HFF-Myc (cell line): ENCODE data around the gene ZBTB49.
"Not testable (repeated sequence)": the region's sequence is repeated elsewhere in the genome, so short reads cannot be mapped to it uniquely, and the experiment has no call there.

Source experiments
- DNase-seq: peaks from one replicate; pipeline ENCODE4 v3.0.0-alpha.2; 2011; ENCODE audit warnings: low read depth; ENCODE audit errors: extremely low read depth
- H3K4me3 ChIP-seq: replicated peaks from 2 replicates; pipeline ENCODE4 v1.5.1; 2011; ENCODE audit warnings: low read depth, mild to moderate bottlenecking, control low read depth, low read length
- CTCF ChIP-seq: IDR thresholded peaks from 2 replicates; pipeline ENCODE4 v1.5.1; 2012; ENCODE audit warnings: mild to moderate bottlenecking, low read depth, low read length, control low read depth; ENCODE audit errors: missing control alignments

ZBTB49 gene

GRCh38 chr4:4339504-4340085, 49.5 kb downstream of the ZBTB49 start:
- TF ChIP-seq CTCF = no peak
- DNase-seq = no peak
- no peak overlapping the region for H3K4me3 ChIP-seq

GRCh38 chr4:4341861-4342650, 52.0 kb downstream of the ZBTB49 start:
- H3K4me3 ChIP-seq = no peak overlapping the region
- TF ChIP-seq CTCF = no peak
- DNase-seq = no peak

- DNase-seq = no peak
- no peak overlapping the region for H3K4me3 ChIP-seq
- TF ChIP-seq CTCF = no peak
Observed at GRCh38 chr4:4343038-4343437, 53.0 kb downstream of the ZBTB49 start.

GRCh38 chr4:4344915-4345527, 55.0 kb downstream of the ZBTB49 start:
- no peak for TF ChIP-seq CTCF
- no peak for DNase-seq
- no peak overlapping the region for H3K4me3 ChIP-seq

- no peak for TF ChIP-seq CTCF
- DNase-seq = no peak
- no peak overlapping the region for H3K4me3 ChIP-seq
Observed at GRCh38 chr4:4347585-4347984, 57.5 kb downstream of the ZBTB49 start.

- H3K4me3 ChIP-seq, DNase-seq: not testable (repeated sequence)
Observed at GRCh38 chr4:4348585-4348984, 58.5 kb downstream of the ZBTB49 start.

- DNase-seq = no peak
- H3K4me3 ChIP-seq = no peak overlapping the region
- no peak for TF ChIP-seq CTCF
Observed at GRCh38 chr4:4349867-4350266, 59.8 kb downstream of the ZBTB49 start.
